ENCODE results near the gene BCL11A.

BCL11A gene

GRCh38 chr2:60516383-60516811 is 37.1 kb downstream of the BCL11A start:
- H3K4me2 ChIP-seq (ENCODE audit: low read length): peak overlapping the region; percentile 15
- peaks cover 99% of the 10 kb centered on the region for H3K4me1 ChIP-seq (ENCODE audit: control insufficient read depth, low read length)
- H3K36me3 ChIP-seq (ENCODE audit: control insufficient read depth, low read length): peaks cover 97% of the 10 kb centered on the region
- H3F3A ChIP-seq (ENCODE audit: control insufficient read depth, insufficient read depth): peaks cover 10% of the 10 kb centered on the region
- peak overlapping the region; percentile 29 for H3K27ac ChIP-seq (ENCODE audit: low read depth, low read length)
- H3K9me2 ChIP-seq (replicated peaks; ENCODE audit: control insufficient read depth, low read length): no peaks in the 10 kb centered on the region
- no peaks in the 10 kb centered on the region for H3K9me3 ChIP-seq (ENCODE audit: control insufficient read depth, insufficient read depth, low read length)
- H3K4me3 ChIP-seq (ENCODE audit: low read length): no peak overlapping the region
- TF ChIP-seq CTCF (IDR thresholded peaks at IDR 0.05; ENCODE audit: low read depth, low read length, poor library complexity, severe bottlenecking) (no peak), EZH2phosphoT487 (IDR thresholded peaks at IDR 0.05; ENCODE audit: borderline replicate concordance, low read length) (no peak)
- H3K79me2 ChIP-seq (ENCODE audit: control insufficient read depth, low read length): peaks cover 100% of the 10 kb centered on the region
- H4K20me1 ChIP-seq (ENCODE audit: control insufficient read depth, insufficient read depth, low read depth, low read length): peaks cover 75% of the 10 kb centered on the region
- no peaks in the 10 kb centered on the region for H3K27me3 ChIP-seq (ENCODE audit: control insufficient read depth, low read length)

- peaks cover 99% of the 10 kb centered on the region for H3K4me1 ChIP-seq (ENCODE audit: control insufficient read depth, low read length)
These were observed 37.7 kb downstream of the BCL11A start for GRCh38 chr2:60515721-60516226.

GRCh38 chr2:60513996-60514395 is 39.5 kb downstream of the BCL11A start:
- 0 out of 2 replicates have a peak overlapping the region, but pooled peaks have one; percentile 9 for H3K27ac ChIP-seq (ENCODE audit: low read depth, low read length)
- H4K20me1 ChIP-seq (ENCODE audit: control insufficient read depth, insufficient read depth, low read depth, low read length): peaks cover 76% of the 10 kb centered on the region
- no peaks in the 10 kb centered on the region for H3K9me2 ChIP-seq (replicated peaks; ENCODE audit: control insufficient read depth, low read length)
- no peak overlapping the region for H3K4me3 ChIP-seq (ENCODE audit: low read length)
- H3K27me3 ChIP-seq (ENCODE audit: control insufficient read depth, low read length): no peaks in the 10 kb centered on the region
- peak overlapping the region; percentile 23 for H3K4me2 ChIP-seq (ENCODE audit: low read length)
- peaks cover 99% of the 10 kb centered on the region for H3K4me1 ChIP-seq (ENCODE audit: control insufficient read depth, low read length)
- no peaks in the 10 kb centered on the region for H3K9me3 ChIP-seq (ENCODE audit: control insufficient read depth, insufficient read depth, low read length)
- TF ChIP-seq CTCF (IDR thresholded peaks at IDR 0.05; ENCODE audit: low read depth, low read length, poor library complexity, severe bottlenecking) (no peak), EZH2phosphoT487 (IDR thresholded peaks at IDR 0.05; ENCODE audit: borderline replicate concordance, low read length) (no peak)
- peaks cover 10% of the 10 kb centered on the region for H3F3A ChIP-seq (ENCODE audit: control insufficient read depth, insufficient read depth)
- peaks cover 97% of the 10 kb centered on the region for H3K36me3 ChIP-seq (ENCODE audit: control insufficient read depth, low read length)
- H3K79me2 ChIP-seq (ENCODE audit: control insufficient read depth, low read length): peaks cover 100% of the 10 kb centered on the region

More at GRCh38 chr2:60515721-60516226, 37.7 kb downstream of the BCL11A start:
- TF ChIP-seq EZH2phosphoT487 (IDR thresholded peaks at IDR 0.05; ENCODE audit: borderline replicate concordance, low read length): no peak
- TF ChIP-seq CTCF (IDR thresholded peaks at IDR 0.05; ENCODE audit: low read depth, low read length, poor library complexity, severe bottlenecking): peak; percentile 14
- Histone ChIP-seq H3K27ac (ENCODE audit: low read depth, low read length) (peak overlapping the region; percentile 29), H3K9me2 (replicated peaks; ENCODE audit: control insufficient read depth, low read length) (no peaks in the 10 kb centered on the region), H3K27me3 (ENCODE audit: control insufficient read depth, low read length) (no peaks in the 10 kb centered on the region), H3K9me3 (ENCODE audit: control insufficient read depth, insufficient read depth, low read length) (no peaks in the 10 kb centered on the region), H3K36me3 (ENCODE audit: control insufficient read depth, low read length) (peaks cover 97% of the 10 kb centered on the region), H3F3A (ENCODE audit: control insufficient read depth, insufficient read depth) (peaks cover 10% of the 10 kb centered on the region), H3K4me2 (ENCODE audit: low read length) (peak overlapping the region; percentile 15), H3K79me2 (ENCODE audit: control insufficient read depth, low read length) (peaks cover 100% of the 10 kb centered on the region), H4K20me1 (ENCODE audit: control insufficient read depth, insufficient read depth, low read depth, low read length) (peaks cover 76% of the 10 kb centered on the region), H3K4me3 (ENCODE audit: low read length) (no peak overlapping the region)

Data from DOHH2 (cell line).